A673 (cell line): Measurements from ENCODE around the gene MLXIP.

Source experiments
- CTCF ChIP-seq: fragments of 300-800, 200-600 bp; sonication (generic); conservative IDR thresholded peaks from 2 replicates; pipeline ENCODE4 v1.5.1; 2017; ENCODE audit warnings: low read depth, mild to moderate bottlenecking, antibody characterized with exemption, low read length, moderate library complexity, mixed read lengths
- EZH2 ChIP-seq: fragments of 200-600 bp; sonication (generic); IDR thresholded peaks from 2 replicates; pipeline ENCODE4 v1.6.1; 2017; ENCODE audit warnings: borderline replicate concordance, low read depth, mild to moderate bottlenecking, mixed read lengths, antibody characterized with exemption, low read length; ENCODE audit not compliant: poor library complexity, severe bottlenecking

GRCh38 chr12:122072031-122072970 lies 6.3 kb upstream of the MLXIP start:
- TF ChIP-seq CTCF (no peak), EZH2 (no peak)
